Sigmoid colon (tissue), 7 donors: ENCODE measurements around the gene RPL36A. TPM values are rescaled to one million over a fixed set of nuclear protein-coding genes. Genes with fewer than 3 reads are reported as not detected.

Experiments
- DNase-seq: peaks from one replicate; pipeline ENCODE4 v3.0.0-alpha.2; 2019
- H3K27ac ChIP-seq, 4 donors: fragments of 200-600 bp; sonication (generic); one replicate each; pipeline ENCODE4 v1.5.1; 2016 to 2019; ENCODE audit warnings: mild to moderate bottlenecking in 1 of 4
- H3K27me3 ChIP-seq, 3 donors: fragments of 200-600 bp; sonication (generic); one replicate each; pipeline ENCODE4 v1.5.1; 2019; ENCODE audit warnings: mild to moderate bottlenecking in 1 of 3
- H3K36me3 ChIP-seq, 4 donors: fragments of 200-600 bp; sonication (generic); one replicate each; pipeline ENCODE4 v1.5.1; 2016 to 2019
- H3K4me1 ChIP-seq, 4 donors: fragments of 200-600 bp; sonication (generic); one replicate each; pipeline ENCODE4 v1.5.1; 2017 to 2019
- H3K4me3 ChIP-seq, 4 donors: fragments of 200-600 bp; sonication (generic); one replicate each; pipeline ENCODE4 v1.5.1; 2017 to 2019; ENCODE audit warnings: mild to moderate bottlenecking in 2 of 4, moderate library complexity in 1 of 4
- H3K9me3 ChIP-seq, 4 donors: fragments of 200-600 bp in 3 of 4; sonication (generic) in 3 of 4; one replicate each; pipeline versions ENCODE4 v1.5.1 to v1.6.1; 2013 to 2019
- CTCF ChIP-seq, 4 experiments: fragments of 450-650 bp in 3 of 4; fragments of 200-600 bp in 1 of 4; IDR thresholded peaks; one replicate each; pipeline ENCODE4 v1.5.1; 2016 to 2019; ENCODE audit warnings: antibody characterized with exemption in 4 of 4, mild to moderate bottlenecking in 3 of 4, moderate library complexity in 2 of 4
- EP300 ChIP-seq, 4 donors: sonication (generic); formaldehyde crosslinking; IDR thresholded peaks; one replicate each; pipeline ENCODE4 v1.6.1; 2017; ENCODE audit warnings: antibody characterized with exemption in 4 of 4
- POLR2A ChIP-seq, 2 donors: fragments of 450-650 bp; IDR thresholded peaks; one replicate each; pipeline ENCODE4 v1.6.1; 2016; ENCODE audit warnings: antibody characterized with exemption in 2 of 2, mild to moderate bottlenecking in 2 of 2, moderate library complexity in 2 of 2
- POLR2AphosphoS5 ChIP-seq, 4 donors: sonication (generic); formaldehyde crosslinking; IDR thresholded peaks; one replicate each; pipeline ENCODE4 v1.6.1; 2017; ENCODE audit warnings: antibody characterized with exemption in 4 of 4
- WGBS, 2 donors: extraction: QIAGEN DNeasy Blood & Tissue Kit; methylation state at CpG; one replicate each; pipeline ENCODE4 v1.1.7; 2013; 5-methylcytosine and 5-hydroxymethylcytosine counted together
- intact Hi-C: fragments of 100-400 bp; cut with DNase I; formaldehyde crosslinking; loops from one replicate; pipeline ENCODE4 v1.15.1; 2023
- polyA plus RNA-seq, 3 donors: library from polyadenylated mRNA; stranded (reverse); fragments of 200-250 nt; gene quantifications; one replicate each; pipeline ENCODE4 v1.2.3, GENCODE V29; 2013
- total RNA-seq, 4 donors: library from RNA; depleted of rRNA; stranded (reverse); fragments of >200 nt; gene quantifications; one replicate each; pipeline ENCODE4 v1.1.0, GENCODE V29; 2016
- donor health status: healthy with polysubstance abuse.
- donor health status: Bipolar disorder and iron deficiency.
- donor health status: healthy.

RPL36A gene
- total and polyA plus RNA-seq, 7 donors: 753 to 3,258 (median 1,854) TPM

- Histone ChIP-seq H3K9me3 (no peaks in the 10 kb centered on the region), H3K4me3 (no peak overlapping the region), H3K36me3 (no peaks in the 10 kb centered on the region), H3K4me1 (no peaks in the 10 kb centered on the region), H3K27me3 (no peaks in the 10 kb centered on the region), H3K27ac (no peak overlapping the region)
- no peak for TF ChIP-seq CTCF (IDR thresholded peaks at IDR 0.05)
- no peak for TF ChIP-seq POLR2A (IDR thresholded peaks at IDR 0.05)
- TF ChIP-seq EP300 (IDR thresholded peaks at IDR 0.05): no peak
- no peak for TF ChIP-seq POLR2AphosphoS5 (IDR thresholded peaks at IDR 0.05)
- DNase-seq: no peak
- intact Hi-C loops: no loop called here
- WGBS, 2 donors: 94 to 100% methylated on average over 1 of the region's 1 CpG
These were observed 25.5 kb upstream of the RPL36A start for GRCh38 chrX:101365301-101365795.

- Histone ChIP-seq H3K27ac (no peak overlapping the region), H3K9me3 (no peaks in the 10 kb centered on the region), H3K4me1 (no peaks in the 10 kb centered on the region), H3K27me3 (no peaks in the 10 kb centered on the region), H3K4me3 (no peak overlapping the region), H3K36me3 (no peaks in the 10 kb centered on the region)
- TF ChIP-seq CTCF (IDR thresholded peaks at IDR 0.05) (no peak), POLR2AphosphoS5 (IDR thresholded peaks at IDR 0.05) (no peak), EP300 (IDR thresholded peaks at IDR 0.05) (no peak), POLR2A (IDR thresholded peaks at IDR 0.05) (no peak)
- intact Hi-C loops: no loop called here
- DNase-seq: no peak
These were observed 22.0 kb upstream of the RPL36A start for GRCh38 chrX:101368800-101369199.

- Histone ChIP-seq H3K27me3 (no peaks in the 10 kb centered on the region), H3K9me3 (no peaks in the 10 kb centered on the region), H3K4me1 (no peaks in the 10 kb centered on the region), H3K4me3 (no peak overlapping the region), H3K27ac (no peak overlapping the region), H3K36me3 (no peaks in the 10 kb centered on the region)
- intact Hi-C loops: no loop called here
- 79 to 80% methylated on average over 6 of the region's 6 CpGs for WGBS, 2 donors
- TF ChIP-seq CTCF (IDR thresholded peaks at IDR 0.05) (no peak), POLR2A (IDR thresholded peaks at IDR 0.05) (no peak), EP300 (IDR thresholded peaks at IDR 0.05) (no peak), POLR2AphosphoS5 (IDR thresholded peaks at IDR 0.05) (no peak)
- DNase-seq: no peak
These were observed 21.1 kb upstream of the RPL36A start for GRCh38 chrX:101369687-101370086.

- Histone ChIP-seq H3K27ac (no peak overlapping the region), H3K27me3 (no peaks in the 10 kb centered on the region), H3K9me3 (no peaks in the 10 kb centered on the region), H3K4me3 (no peak overlapping the region), H3K36me3 (no peaks in the 10 kb centered on the region), H3K4me1 (no peaks in the 10 kb centered on the region)
- DNase-seq: no peak
- TF ChIP-seq CTCF (IDR thresholded peaks at IDR 0.05): no peak
- no peak for TF ChIP-seq POLR2A (IDR thresholded peaks at IDR 0.05)
- no peak for TF ChIP-seq EP300 (IDR thresholded peaks at IDR 0.05)
- TF ChIP-seq POLR2AphosphoS5 (IDR thresholded peaks at IDR 0.05): no peak
- WGBS, 2 donors: 47 to 77% methylated on average over 3 of the region's 3 CpGs
- intact Hi-C loops: no loop called here
These were observed 19.8 kb upstream of the RPL36A start for GRCh38 chrX:101370888-101371504.

GRCh38 chrX:101377547-101377946 lies 13.3 kb upstream of the RPL36A start:
- no peak for TF ChIP-seq POLR2AphosphoS5 (IDR thresholded peaks at IDR 0.05)
- no peak for TF ChIP-seq POLR2A (IDR thresholded peaks at IDR 0.05)
- no peak for TF ChIP-seq EP300 (IDR thresholded peaks at IDR 0.05)
- TF ChIP-seq CTCF (IDR thresholded peaks at IDR 0.05): no peak
- Histone ChIP-seq H3K36me3 (no peaks in the 10 kb centered on the region), H3K4me1 (no peaks in the 10 kb centered on the region), H3K4me3 (no peak overlapping the region), H3K27me3 (no peaks in the 10 kb centered on the region), H3K9me3 (no peaks in the 10 kb centered on the region), H3K27ac (no peak overlapping the region)
- intact Hi-C loops: no loop called here
- WGBS, 2 donors: 28 to 38% methylated on average over 1 of the region's 1 CpG
- DNase-seq: no peak
